Bronchial epithelial cell (primary cell): ENCODE data around the gene SNX24. TPM values are rescaled to one million over a fixed set of nuclear protein-coding genes. Genes with fewer than 3 reads are reported as not detected.

Experiments used
- DNase-seq: peaks from one replicate; pipeline ENCODE4 v3.0.0-alpha.2; 2010; ENCODE audit warnings: low read depth
- FAIRE-seq: peaks from 2 replicates; lab custom pipeline; 2011; peaks lifted over from hg19 to GRCh38; lab: Jason Lieb, UNC
- H3K27me3 ChIP-seq: 2 replicates; pipeline ENCODE4 v1.5.1; 2011; ENCODE audit warnings: low read length; ENCODE audit not compliant: control insufficient read depth, insufficient read depth
- H3K36me3 ChIP-seq: 2 replicates; pipeline ENCODE4 v1.5.1; 2011; ENCODE audit warnings: low read length; ENCODE audit not compliant: control insufficient read depth, insufficient read depth
- H3K4me3 ChIP-seq: 2 replicates; pipeline ENCODE4 v1.5.1; 2011; ENCODE audit warnings: mild to moderate bottlenecking, low read depth, low read length, control low read depth
- CTCF ChIP-seq: IDR thresholded peaks from 2 replicates; pipeline ENCODE4 v1.5.1; 2011; ENCODE audit warnings: mild to moderate bottlenecking, moderate library complexity, low read length, control low read depth, inconsistent platforms; ENCODE audit not compliant: insufficient read depth, severe bottlenecking
- total RNA-seq: library from RNA; depleted of rRNA; stranded (reverse); fragments of >200 nt; gene quantifications from 2 replicates; pipeline ENCODE4 v1.2.1, GENCODE V29; 2014

Gene SNX24
- total RNA-seq, 1 donor from 2014 or later: 37.1 TPM

DNA sequence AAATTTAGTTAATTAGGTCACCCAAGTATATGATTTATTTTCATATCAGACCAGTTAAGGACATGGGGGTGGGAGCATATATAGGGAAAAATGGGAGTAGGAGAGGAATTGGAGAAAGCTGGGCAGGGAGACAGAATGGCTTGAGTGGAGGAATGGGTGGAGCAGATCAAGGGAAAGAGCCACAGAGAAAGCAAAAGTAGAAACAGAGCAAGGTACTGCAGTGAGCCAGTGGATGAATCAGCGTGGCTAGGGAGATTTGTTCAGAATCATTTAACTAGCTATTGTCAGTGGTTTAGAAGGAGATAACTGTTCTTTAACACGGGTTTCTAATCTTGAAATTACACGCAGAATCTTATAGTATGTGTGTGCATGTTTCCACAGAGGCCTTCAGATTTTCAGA lies 37.4 kb downstream of the SNX24 start:
- no peak for FAIRE-seq
- Histone ChIP-seq H3K4me3 (no peak overlapping the region), H3K36me3 (no peaks in the 10 kb centered on the region), H3K27me3 (no peaks in the 10 kb centered on the region)
- DNase-seq: peak; percentile 22
- no peak for TF ChIP-seq CTCF

GRCh38 chr5:122885045-122885517 lies 39.7 kb downstream of the SNX24 start:
- no peaks in the 10 kb centered on the region for H3K27me3 ChIP-seq
- no peaks in the 10 kb centered on the region for H3K36me3 ChIP-seq
- DNase-seq (no peak), FAIRE-seq (no peak)
- no peak overlapping the region for H3K4me3 ChIP-seq
- TF ChIP-seq CTCF: no peak

DNA sequence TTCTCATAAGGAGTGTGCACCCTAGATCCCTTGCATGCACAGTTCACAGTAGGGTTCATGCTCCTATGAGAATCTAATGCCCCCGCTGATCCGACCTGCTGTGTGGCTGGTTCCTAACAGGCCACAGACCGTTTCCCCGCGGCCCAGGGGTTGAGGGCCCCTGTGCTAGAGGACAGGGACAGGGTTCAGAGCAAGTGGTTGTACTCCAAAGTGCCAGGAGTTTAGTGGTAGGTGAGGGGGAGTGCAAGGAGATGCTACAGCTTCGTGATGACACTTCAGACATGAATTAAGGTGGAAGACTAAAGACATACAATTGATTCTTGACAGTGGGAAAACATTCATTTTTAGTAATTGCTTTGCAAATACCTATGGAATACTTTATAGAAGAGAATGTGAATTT lies 40.5 kb downstream of the SNX24 start:
- no peak for FAIRE-seq
- DNase-seq: no peak
- no peaks in the 10 kb centered on the region for H3K27me3 ChIP-seq
- H3K36me3 ChIP-seq: no peaks in the 10 kb centered on the region
- no peak overlapping the region for H3K4me3 ChIP-seq
- no peak for TF ChIP-seq CTCF

GRCh38 chr5:122895141-122895540 lies 49.7 kb downstream of the SNX24 start:
- Histone ChIP-seq H3K36me3 (no peaks in the 10 kb centered on the region), H3K4me3 (no peak overlapping the region), H3K27me3 (no peaks in the 10 kb centered on the region)
- FAIRE-seq (no peak), DNase-seq (no peak)
- TF ChIP-seq CTCF: no peak

DNA sequence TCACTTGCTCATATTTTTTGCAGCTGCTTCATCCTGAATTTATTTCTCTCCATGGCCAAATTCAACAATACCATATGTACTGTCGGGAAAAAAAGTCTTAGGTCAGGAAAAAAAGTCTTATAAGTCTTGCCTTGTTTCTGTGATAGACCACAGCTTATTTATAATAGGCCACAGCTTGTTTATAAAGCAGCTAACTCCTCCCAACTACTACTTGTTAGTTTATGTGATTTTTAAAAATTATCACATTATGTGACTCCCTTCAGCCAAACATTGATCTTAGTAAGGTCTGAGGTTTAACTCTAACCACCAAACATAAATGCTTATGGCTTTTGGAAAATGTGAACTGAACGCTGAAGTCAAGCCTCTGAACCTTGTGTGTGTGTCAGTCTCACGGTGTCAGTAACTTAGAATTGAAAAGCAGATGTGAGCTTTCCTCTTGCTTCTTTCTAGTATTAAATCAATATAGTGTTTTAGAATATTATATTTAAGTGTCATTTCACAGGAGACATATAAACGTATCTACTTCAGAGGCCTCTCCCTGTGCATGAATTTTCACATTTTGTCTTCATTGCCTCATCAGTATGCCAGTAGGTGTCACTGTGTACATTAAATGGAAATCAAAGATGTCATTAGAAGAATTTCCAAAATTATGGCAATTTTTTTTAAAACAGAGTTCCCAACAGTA lies 51.3 kb downstream of the SNX24 start:
- DNase-seq (peak; percentile 25), FAIRE-seq (no peak)
- no peak overlapping the region for H3K4me3 ChIP-seq

More for the DNA sequence above, 51.3 kb downstream of the SNX24 start:
- H3K36me3 ChIP-seq: no peaks in the 10 kb centered on the region
- no peaks in the 10 kb centered on the region for H3K27me3 ChIP-seq
- peak; percentile 26 for TF ChIP-seq CTCF
